Ramos (cell line): Measurements from ENCODE around the gene GDPD5.
"Not testable (repeated sequence)": the region's sequence is repeated elsewhere in the genome, so short reads cannot be mapped to it uniquely, and the experiment has no call there.

Experiments used
- in situ Hi-C: fragments of 300-500 bp; cut with MboI; formaldehyde crosslinking; loops from one replicate; pipeline ENCODE4 v1.14.3; 2022; ENCODE audit warnings: low sequenced_read_pairs; ENCODE audit not compliant: unreplicated experiment

GDPD5 gene

GRCh38 chr11:75420224-75421034 lies 105.3 kb downstream of the GDPD5 start:
- in situ Hi-C loops, result no loop called here

GRCh38 chr11:75413864-75414263 lies 111.9 kb downstream of the GDPD5 start:
- in situ Hi-C loops, result no loop called here

DNA sequence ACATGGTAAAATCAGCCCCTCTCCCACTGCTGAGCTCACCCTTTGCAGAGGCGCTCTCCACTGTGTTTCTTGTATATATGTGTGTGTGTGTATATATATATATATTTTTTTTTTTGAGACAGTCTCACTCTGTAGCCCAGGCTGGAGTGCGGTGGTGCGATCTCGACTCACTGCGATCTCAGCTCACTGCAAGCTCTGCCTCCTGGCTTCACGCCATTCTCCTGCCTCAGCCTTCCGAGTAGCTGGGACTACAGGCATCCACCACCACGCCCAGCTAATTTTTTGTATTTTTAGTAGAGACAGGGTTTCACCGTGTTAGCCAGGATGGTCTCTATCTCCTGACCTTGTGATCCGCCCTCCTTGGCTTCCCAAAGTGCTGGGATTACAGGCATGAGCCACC lies 112.6 kb downstream of the GDPD5 start:
- in situ Hi-C loops, result not testable (repeated sequence)

- in situ Hi-C loops, result not testable (repeated sequence)
Measured at GRCh38 chr11:75409971-75410370, 115.8 kb downstream of the GDPD5 start.

- in situ Hi-C loops, result no loop called here
Measured at GRCh38 chr11:75408957-75409219, 116.9 kb downstream of the GDPD5 start.

- in situ Hi-C loops, result no loop called here
Measured at GRCh38 chr11:75406338-75406777, 119.4 kb downstream of the GDPD5 start.

GRCh38 chr11:75403983-75404658 lies 121.6 kb downstream of the GDPD5 start:
- in situ Hi-C loops, result no loop called here

DNA sequence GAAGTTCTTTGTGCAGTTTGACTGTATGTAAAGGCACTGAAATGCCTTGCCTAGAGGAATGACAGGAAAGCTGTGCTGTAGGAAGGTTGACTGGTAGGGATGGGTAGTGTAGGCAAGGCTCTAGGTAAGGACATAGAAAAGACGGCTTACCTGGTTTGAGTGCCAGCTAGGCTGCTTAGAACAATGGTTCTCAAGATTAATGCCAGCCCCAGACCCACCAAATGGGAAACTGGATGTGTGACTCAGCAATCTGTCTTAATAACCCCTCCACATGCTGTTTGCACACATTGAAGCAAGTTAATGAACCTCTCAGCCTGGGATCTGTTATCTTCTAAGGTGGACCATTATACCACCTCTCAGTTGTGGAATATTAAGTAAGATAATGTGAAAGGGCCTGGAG lies 122.7 kb downstream of the GDPD5 start:
- in situ Hi-C loops, result no loop called here

DNA sequence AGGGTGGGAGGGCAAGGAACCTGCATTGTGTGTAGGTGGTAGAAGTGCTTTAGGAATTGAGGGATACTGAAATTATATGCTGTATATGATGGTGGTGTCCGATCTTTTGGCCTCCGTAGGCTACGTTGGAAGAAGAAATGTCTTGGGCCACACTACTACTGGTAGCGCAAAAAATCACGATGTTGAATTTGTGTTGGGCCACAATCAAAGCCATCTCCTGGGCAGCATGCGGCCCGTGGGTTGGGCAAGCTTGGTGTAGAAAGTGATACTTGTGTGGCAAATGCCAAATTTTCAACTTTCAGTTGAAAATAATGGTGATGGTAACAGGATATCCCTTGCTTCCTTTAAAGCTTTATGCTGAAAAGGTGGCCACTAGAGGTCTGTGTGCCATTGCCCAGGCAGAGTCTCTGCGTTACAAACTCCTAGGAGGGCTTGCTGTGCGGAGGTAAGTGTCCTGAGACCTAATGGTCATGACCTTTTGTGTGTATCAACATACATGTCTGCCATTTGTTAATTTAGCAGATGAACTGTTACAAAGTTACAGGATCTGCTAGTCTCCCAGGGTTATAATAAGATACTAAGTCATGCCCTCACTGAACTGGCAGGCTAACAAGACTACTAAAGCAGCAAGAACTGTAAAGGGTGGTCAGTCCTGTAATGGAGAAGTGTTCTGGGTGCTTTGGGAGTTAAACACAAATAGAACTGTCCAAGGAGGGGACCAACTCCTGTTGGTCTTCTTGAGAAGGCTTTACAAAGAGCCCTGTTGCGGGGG lies 123.6 kb downstream of the GDPD5 start:
- in situ Hi-C loops, result no loop called here

- in situ Hi-C loops, result no loop called here
Measured at GRCh38 chr11:75400146-75400865, 125.4 kb downstream of the GDPD5 start.

- in situ Hi-C loops, result no loop called here
Measured at GRCh38 chr11:75399344-75400145, 126.2 kb downstream of the GDPD5 start, which contains the start of gene RPS3. RPS3 (plus strand) TSS chr11:75399518; CDS start chr11:75399548, 30 bp downstream.

DNA sequence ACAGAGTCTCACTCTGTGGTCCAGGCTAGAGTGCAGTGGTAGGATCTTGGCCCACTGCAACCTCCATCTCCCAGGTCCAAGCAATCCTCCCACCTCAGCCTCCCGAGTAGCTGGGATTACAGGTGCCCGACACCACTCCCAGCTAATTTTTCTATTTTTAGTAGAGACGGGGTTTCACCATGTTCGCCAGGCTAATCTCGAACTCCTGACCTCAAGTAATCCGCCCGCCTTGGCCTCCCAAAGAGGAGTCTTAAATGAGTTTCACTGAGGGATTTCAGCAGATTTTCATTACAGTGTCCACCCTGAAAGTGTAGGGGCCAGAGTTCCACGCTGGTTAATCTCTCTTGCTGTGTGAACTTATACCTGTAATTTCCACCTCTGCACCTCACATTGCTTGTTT lies 126.8 kb downstream of the GDPD5 start:
- in situ Hi-C loops, result no loop called here

DNA sequence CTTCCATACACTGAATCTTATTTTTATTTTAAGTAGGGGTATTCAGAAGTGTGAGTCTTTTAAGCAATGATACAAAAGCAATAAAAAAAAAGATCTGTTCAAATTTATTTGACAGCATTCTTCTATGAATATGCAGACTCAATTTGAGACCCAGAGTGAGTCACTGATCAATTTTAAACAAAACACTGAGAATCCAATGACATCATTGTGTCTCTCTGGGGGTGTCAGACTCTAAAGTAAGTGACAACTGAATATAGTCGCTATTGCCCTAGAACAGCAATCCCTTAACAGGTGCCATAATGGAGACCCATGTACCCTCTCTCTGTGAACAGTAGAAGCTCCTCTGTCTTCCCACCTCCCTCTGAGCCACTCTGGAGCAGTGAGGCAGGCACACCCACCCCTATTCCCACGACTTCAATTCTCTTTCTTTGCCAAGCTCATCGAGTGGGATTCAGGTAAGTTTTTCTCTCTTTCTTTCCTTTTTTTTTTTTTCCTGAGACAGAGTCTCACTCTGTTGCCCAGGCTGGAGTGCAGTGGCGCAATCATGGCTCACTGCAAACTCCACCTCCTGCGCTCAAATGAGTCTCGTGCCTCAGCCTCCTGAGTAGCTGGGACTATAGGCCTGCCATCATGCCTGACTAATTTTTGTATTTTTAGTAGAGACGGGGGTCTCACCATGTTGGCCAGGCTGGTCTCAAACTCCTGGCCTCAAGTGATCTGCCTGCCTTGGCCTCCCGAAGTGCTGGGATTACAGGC lies 131.5 kb downstream of the GDPD5 start:
- in situ Hi-C loops, result no loop called here

GRCh38 chr11:75389925-75390324 lies 135.8 kb downstream of the GDPD5 start:
- in situ Hi-C loops, result no loop called here

GRCh38 chr11:75389276-75389605 lies 136.5 kb downstream of the GDPD5 start:
- in situ Hi-C loops, result no loop called here

GRCh38 chr11:75388386-75389275 lies 137.1 kb downstream of the GDPD5 start:
- in situ Hi-C loops, result no loop called here

DNA sequence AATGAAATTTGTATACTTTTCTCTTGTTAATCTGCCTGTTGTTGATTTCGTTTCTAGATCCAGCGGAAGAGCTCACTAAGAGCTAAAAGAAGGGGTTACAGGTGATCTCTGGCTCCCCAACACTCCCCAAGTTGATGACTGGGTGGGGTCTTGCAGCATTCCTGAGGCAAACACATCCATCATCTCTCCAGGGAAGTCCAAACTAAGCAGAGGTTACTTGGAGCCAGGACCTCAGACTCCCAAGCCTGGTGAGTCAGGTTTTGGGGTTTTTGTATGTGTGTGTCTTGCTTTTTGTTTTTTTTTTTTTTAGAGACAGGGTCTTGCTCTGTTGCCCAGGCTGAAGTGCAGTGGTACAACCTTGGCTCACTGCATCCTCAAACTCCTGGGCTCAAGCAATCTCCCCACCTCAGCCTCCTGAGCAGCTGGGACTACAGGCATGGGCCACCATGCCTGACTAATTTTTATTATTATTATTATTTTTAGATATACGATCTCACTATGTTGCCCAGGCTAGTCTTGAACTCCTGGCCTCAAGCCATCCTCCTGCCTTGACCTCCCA lies 137.9 kb downstream of the GDPD5 start:
- in situ Hi-C loops, result no loop called here
